GM18511 (cell line): Measurements from ENCODE around the gene KATNAL2.

Experiments used
- ATAC-seq: cut with Tn5 transposase; IDR thresholded peaks from one replicate; pipeline ENCODE4 v1.9.1; 2021; ENCODE audit warnings: mild to moderate bottlenecking, moderate library complexity; ENCODE audit not compliant: unreplicated experiment

Gene KATNAL2

GRCh38 chr18:46917108-46917802, at the start of gene KATNAL2, which contains the start of gene PIAS2:
KATNAL2 (plus strand) TSS chr18:46917602; CDS start chr18:46946873, 29,271 bp downstream.
PIAS2 (minus strand) TSS chr18:46917507; CDS start chr18:46917345, 162 bp downstream.
- ATAC-seq: peak; percentile 86

DNA sequence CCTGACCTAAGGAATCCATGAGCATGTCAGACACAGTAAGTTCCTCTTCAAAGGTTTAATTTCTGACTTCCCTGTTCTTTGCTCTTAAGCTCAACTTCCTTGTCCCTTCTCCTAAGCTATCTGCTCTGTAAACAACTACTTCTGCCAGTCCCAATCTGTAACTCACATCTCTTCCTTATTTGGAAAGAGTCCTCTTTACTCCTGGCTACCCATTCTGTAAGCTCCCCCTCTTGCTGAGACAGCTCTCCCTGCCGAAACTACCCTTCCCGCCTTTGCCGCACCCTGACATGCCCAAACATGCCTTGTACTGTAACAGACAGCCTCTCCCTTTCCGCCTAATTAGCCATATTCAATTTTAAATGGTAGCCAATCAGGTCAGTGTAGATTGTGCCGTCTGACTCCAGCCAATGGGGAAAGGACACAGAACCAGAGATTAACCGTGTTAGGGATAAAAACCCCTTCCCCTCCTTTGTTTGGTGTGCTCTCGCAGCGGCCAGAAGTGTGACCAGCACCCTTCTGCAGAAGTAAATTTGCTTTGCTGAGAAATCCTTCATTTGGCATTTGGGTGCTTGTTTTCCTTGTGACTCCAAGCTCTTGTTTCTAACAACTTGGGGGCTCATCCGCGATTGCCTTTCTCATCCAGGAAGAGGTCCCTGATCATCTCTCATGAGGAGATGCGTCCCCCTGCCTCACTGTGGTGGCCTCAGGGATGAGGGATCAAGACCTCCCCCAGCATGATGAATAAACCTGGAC, 49.1 kb upstream of the KATNAL2 start:
- ATAC-seq: no peak

GRCh38 chr18:46877329-46877987, 39.9 kb upstream of the KATNAL2 start:
- no peak for ATAC-seq

GRCh38 chr18:46883180-46883579, 34.2 kb upstream of the KATNAL2 start:
- ATAC-seq: no peak

GRCh38 chr18:46886893-46887292, 30.5 kb upstream of the KATNAL2 start:
- no peak for ATAC-seq

- no peak for ATAC-seq
Measured at GRCh38 chr18:46888965-46889364, 28.4 kb upstream of the KATNAL2 start.

- peak; percentile 92 for ATAC-seq
Measured at GRCh38 chr18:46891742-46892214, 25.6 kb upstream of the KATNAL2 start.

- no peak for ATAC-seq
Measured at GRCh38 chr18:46892842-46893241, 24.6 kb upstream of the KATNAL2 start.

DNA sequence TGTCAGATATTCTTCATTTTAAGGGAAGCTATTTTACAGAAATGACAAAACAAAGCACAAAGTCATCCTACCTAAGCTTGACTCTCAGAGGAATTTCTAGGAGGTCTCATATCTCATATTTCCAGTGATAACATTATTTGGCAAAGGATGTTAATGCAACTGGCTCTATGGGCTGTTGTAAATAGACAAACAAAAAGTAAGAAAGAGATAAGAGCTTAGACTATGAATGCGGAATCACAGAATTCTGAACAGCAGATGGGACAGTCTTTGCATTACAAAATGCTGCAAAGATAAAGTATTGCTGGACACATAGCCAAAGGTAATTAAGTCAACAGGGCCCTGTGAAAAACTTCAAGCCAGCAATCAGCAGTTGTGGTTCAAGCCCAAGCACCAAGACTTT, 24.0 kb upstream of the KATNAL2 start:
- ATAC-seq: no peak

DNA sequence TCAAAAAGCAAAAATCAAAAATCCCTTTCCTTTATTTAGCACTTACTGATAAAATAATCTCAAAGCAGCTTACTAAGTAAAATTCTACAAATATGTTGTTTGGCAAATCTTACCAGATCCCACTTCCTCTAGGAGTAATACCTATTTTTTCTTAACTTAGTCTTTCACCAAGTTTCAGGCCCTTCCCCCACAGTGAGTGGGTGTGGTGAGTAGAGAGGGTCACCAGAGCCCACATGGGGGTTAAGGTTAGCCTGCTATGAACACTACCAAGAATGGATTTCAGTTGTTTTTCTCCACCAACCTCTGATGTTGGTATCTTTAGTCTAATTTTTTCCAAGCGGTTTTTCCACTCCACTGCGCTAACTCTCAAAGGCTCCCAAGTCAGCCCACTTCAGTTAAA, 23.3 kb upstream of the KATNAL2 start:
- no peak for ATAC-seq

DNA sequence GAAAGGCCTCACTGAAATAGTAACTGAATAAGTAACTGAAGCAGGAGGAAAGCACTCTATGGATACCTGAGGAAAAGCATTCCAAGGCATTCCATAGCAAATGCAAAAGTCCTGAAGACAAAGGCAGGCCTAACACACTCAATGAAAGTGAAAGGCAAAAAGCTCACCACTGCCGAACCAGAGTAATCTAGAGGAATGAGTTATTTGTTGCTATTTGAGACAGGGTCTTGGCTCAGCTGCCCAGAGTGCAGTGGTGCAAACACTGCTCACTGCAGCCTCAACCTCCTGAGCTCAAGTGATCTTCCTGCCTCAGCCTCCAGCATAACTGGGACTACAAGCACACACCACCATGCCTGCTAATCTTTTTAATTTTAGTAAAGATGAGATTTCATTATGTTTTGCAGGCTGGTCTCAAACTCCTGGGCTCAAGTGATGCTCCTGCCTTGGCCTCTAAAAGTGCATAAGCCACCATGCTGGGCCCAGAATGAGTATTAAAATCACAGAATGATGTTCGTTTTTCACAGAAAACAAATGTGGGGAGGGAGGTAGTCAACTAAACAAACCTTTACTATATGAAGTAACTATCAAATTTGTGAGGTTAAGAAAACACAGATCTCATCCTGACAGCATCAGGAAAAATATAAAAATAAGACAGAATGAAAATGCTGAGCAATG, 18.0 kb upstream of the KATNAL2 start:
- ATAC-seq: peak; percentile 78

GRCh38 chr18:46903406-46903805, 14.0 kb upstream of the KATNAL2 start:
- ATAC-seq: no peak

- no peak for ATAC-seq
Measured at GRCh38 chr18:46909497-46909896, 7.9 kb upstream of the KATNAL2 start.

DNA sequence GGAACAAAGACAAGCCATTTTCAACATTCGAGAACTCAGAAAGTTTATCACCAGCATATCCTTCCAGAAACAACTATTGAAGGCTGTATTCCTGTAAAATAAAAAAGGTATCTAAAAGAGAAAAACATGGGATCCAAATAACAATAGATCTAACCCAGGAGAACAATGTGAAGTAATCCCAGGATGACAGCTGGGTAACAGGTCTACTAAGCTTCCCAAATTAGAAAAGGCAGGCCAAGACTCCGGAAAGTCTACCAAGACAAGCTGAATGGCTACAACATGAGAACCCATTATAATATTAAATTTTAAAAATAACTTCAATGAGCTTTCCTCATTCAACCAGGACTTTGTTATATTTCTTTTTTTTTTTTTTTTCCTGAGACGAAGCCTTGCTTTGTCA, 6.5 kb upstream of the KATNAL2 start:
- ATAC-seq: no peak

DNA sequence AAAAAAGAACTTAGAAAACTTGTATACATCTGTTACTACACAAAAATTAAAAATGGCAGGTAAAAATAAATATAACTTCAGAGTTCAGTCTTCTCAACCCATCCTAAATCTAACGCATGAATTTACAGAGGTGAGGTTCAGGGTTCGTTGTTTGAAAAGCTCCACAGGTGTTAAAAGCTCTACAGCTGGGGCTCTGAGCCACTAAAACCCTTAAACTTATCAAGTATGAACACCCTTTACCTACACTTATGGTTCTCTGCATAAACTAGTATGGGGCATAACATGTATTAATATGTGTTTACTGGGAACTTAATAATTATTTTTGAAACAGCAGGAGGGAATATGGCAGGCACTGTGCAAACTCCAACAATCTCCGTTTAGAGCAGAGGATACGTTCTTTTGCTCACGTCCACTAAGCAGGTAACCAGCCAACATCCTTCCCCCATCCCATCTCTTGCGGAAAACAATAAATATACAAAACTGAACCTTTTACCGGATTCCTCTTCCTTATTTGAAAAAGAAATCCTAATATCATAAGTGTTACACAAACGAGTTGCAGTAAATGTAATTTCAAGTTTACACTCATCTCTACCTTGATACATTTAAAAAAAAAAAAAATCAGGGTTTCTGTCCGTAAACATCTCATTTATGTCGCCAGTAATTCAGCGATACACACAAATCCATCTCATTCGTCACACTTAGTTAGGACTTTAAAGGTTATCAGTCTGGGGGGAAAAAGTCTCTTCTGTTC, 1.4 kb upstream of the KATNAL2 start:
- ATAC-seq: no peak

- peak; percentile 37 for ATAC-seq
Measured at GRCh38 chr18:46916551-46917107, 773 bp upstream of the KATNAL2 start.

- ATAC-seq: peak; percentile 19
Measured at GRCh38 chr18:46917803-46918600, 600 bp downstream of the KATNAL2 start.

DNA sequence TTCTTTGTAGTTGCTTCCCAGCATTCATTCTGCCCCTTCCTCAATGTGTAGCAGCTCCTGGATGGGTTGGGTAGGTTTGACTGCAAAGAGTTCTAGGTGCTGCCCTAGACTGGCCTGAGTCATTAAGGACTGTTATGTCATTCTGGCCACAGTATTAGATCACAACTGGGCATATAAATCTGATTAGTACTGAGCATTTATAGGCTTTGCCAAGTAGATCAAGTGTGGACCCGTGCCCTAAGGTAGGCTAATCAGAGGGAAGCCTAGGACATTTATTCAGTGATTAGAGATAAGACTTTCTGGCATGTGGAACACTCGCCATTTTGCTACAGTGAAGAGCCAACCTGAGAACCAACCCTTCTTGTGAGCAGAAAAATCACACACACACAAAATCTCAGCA, 2.7 kb downstream of the KATNAL2 start:
- no peak for ATAC-seq

DNA sequence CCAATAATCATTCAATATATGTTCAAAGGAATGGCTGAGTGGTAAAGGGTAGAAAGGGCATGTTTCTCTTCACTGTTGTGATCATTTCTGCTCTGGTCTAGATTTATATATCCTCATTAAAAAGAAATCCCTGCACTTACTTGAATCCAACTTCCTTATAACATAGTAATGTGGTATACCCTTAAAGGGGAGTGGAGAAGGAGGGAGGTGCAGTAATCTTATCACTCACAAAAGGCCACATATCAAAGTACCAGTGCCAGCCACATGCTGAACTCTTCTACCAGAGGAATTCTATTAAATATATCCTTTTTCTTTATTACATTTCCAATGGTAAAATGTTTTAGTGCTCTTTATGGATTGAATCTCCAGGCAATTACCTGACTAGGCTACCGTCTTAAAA, 3.3 kb downstream of the KATNAL2 start:
- ATAC-seq: no peak
